ENCODE results near the gene RHEB. TPM values are rescaled to one million over a fixed set of nuclear protein-coding genes. Genes with fewer than 3 reads are reported as not detected.

Gene RHEB
- total RNA-seq, 2 donors from 2014 or later, result 44.9 to 91.0 TPM

DNA sequence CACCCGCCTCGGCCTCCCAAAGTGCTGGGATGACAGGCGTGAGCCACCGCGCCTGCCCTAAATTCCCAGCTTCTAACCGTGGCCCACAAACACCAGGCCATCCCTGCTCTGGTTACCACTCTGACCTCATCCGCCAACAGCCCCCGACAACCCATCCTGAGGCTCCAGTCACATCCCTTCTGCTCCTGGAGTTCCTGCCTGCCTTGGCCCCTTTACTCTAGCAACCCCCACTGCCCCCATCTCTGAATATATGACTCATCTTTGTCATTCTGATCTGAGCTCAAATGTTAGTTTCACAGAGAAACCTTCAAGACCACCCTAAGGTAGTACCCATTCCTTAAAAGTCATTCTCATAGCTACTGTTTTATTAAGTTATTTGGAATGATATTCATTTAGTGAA lies 26.6 kb downstream of the RHEB start:
- Histone ChIP-seq H3K9me3 (no peaks in the 10 kb centered on the region), H3K36me3 (replicated peaks in 1 of 2; ENCODE audit: insufficient read depth in 1 of 2, low read depth in 2 of 2) (peaks cover 0 to 3% of the 10 kb centered on the region in 2 donors), H3K27me3 (no peaks in the 10 kb centered on the region), H3K4me3 (no peak overlapping the region), H3K4me1 (peaks cover 75% of the 10 kb centered on the region), H3K27ac (peak overlapping the region in 3 of 4 donors; percentile 11 to 87 (median 85))
- TF ChIP-seq, protein P1, sequence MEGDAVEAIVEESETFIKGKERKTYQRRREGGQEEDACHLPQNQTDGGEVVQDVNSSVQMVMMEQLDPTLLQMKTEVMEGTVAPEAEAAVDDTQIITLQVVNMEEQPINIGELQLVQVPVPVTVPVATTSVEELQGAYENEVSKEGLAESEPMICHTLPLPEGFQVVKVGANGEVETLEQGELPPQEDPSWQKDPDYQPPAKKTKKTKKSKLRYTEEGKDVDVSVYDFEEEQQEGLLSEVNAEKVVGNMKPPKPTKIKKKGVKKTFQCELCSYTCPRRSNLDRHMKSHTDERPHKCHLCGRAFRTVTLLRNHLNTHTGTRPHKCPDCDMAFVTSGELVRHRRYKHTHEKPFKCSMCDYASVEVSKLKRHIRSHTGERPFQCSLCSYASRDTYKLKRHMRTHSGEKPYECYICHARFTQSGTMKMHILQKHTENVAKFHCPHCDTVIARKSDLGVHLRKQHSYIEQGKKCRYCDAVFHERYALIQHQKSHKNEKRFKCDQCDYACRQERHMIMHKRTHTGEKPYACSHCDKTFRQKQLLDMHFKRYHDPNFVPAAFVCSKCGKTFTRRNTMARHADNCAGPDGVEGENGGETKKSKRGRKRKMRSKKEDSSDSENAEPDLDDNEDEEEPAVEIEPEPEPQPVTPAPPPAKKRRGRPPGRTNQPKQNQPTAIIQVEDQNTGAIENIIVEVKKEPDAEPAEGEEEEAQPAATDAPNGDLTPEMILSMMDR (IDR thresholded peaks at IDR 0.05), result no peak
- TF ChIP-seq POLR2A (IDR thresholded peaks at IDR 0.05), result no peak
- intact Hi-C loops (cut with DNase I), result no loop called here
- no peak for ATAC-seq
- no peak for DNase-seq
- WGBS, 2 donors, result 95 to 97% methylated on average over 8 of the region's 8 CpGs

DNA sequence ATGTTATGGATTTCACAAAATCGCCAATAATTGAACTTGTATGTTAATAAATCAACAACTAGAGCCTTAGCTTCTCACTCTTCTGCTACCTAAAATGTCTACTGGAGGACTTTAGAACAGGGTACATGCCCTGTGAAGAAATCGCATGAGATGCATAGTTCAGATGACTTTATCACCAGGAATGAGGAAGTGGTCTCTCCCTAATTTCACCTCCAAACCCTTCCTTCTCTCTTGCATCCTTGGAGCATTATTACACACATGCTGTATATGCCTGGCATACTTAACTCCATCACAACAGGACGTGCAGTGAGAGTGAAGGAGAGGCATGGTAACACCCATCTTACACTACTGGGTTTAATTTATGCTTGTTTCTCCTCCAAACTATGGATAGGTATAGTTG lies 27.8 kb downstream of the RHEB start:
- H3K4me1 ChIP-seq, result peaks cover 63% of the 10 kb centered on the region
- H3K36me3 ChIP-seq (replicated peaks in 1 of 2; ENCODE audit: insufficient read depth in 1 of 2, low read depth in 2 of 2), result peaks cover 0 to 3% of the 10 kb centered on the region in 2 donors
- ATAC-seq (peak; percentile 53), DNase-seq (no peak)
- WGBS, 2 donors, result 77 to 79% methylated on average over 3 of the region's 3 CpGs
- intact Hi-C loops (cut with DNase I), result no loop called here
- H3K27me3 ChIP-seq, result no peaks in the 10 kb centered on the region
- H3K27ac ChIP-seq, result peak overlapping the region in 2 of 4 donors; percentile 27 to 43
- TF ChIP-seq, protein P1 (IDR thresholded peaks at IDR 0.05), result no peak
- no peak for TF ChIP-seq POLR2A (IDR thresholded peaks at IDR 0.05)
- H3K9me3 ChIP-seq, result no peaks in the 10 kb centered on the region
- no peak overlapping the region for H3K4me3 ChIP-seq

- DNase-seq (no peak), ATAC-seq (no peak)
- intact Hi-C loops (cut with DNase I), result no loop called here
- H3K36me3 ChIP-seq (replicated peaks in 1 of 2; ENCODE audit: insufficient read depth in 1 of 2, low read depth in 2 of 2), result peaks cover 0 to 3% of the 10 kb centered on the region in 2 donors
- no peaks in the 10 kb centered on the region for H3K9me3 ChIP-seq
- no peaks in the 10 kb centered on the region for H3K27me3 ChIP-seq
- TF ChIP-seq, protein P1 (IDR thresholded peaks at IDR 0.05), result no peak
- no peak overlapping the region for H3K4me3 ChIP-seq
- WGBS, 2 donors, result 84 to 86% methylated on average over 4 of the region's 4 CpGs
- H3K4me1 ChIP-seq, result peaks cover 55% of the 10 kb centered on the region
- H3K27ac ChIP-seq, result peak overlapping the region in 1 of 4 donors; percentile 0
Observed at GRCh38 chr7:151490456-151491105, 29.1 kb downstream of the RHEB start.

GRCh38 chr7:151489498-151489897 lies 30.2 kb downstream of the RHEB start:
- intact Hi-C loops (cut with DNase I), result no loop called here
- H3K4me3 ChIP-seq, result no peak overlapping the region
- no peak for ATAC-seq
- H3K9me3 ChIP-seq, result no peaks in the 10 kb centered on the region
- H3K27me3 ChIP-seq, result no peaks in the 10 kb centered on the region
- DNase-seq, result no peak
- 90% methylated on average over 2 of the region's 2 CpGs for WGBS, 2 donors
- H3K4me1 ChIP-seq, result peaks cover 58% of the 10 kb centered on the region
- H3K27ac ChIP-seq, result no peak overlapping the region
- H3K36me3 ChIP-seq (replicated peaks in 1 of 2; ENCODE audit: insufficient read depth in 1 of 2, low read depth in 2 of 2), result peaks cover 0 to 3% of the 10 kb centered on the region in 2 donors
- TF ChIP-seq, protein P1 (IDR thresholded peaks at IDR 0.05), result no peak
- TF ChIP-seq POLR2A (IDR thresholded peaks at IDR 0.05), result no peak

DNA sequence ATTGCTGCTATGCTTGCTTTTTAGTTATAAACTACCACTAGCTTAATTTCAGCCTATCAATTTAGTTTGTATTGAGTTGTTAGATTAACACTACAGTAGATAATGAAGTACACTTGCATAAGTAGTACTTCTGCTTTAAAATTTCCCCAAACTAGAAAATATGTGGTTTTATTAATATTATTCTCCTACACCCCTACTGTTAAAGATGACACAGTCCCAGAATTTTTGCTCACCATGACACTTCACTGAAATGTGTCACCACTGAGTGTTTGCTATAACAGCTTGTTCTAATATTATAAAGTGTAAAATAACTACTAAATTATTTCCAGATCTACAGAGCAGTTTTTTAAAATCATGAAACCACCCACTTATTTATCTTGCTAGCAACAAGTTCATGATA lies 31.6 kb downstream of the RHEB start:
- no peak overlapping the region for H3K27ac ChIP-seq
- peaks cover 0 to 3% of the 10 kb centered on the region in 2 donors for H3K36me3 ChIP-seq (replicated peaks in 1 of 2; ENCODE audit: insufficient read depth in 1 of 2, low read depth in 2 of 2)
- ATAC-seq (no peak), DNase-seq (no peak)
- H3K9me3 ChIP-seq, result no peaks in the 10 kb centered on the region
- intact Hi-C loops (cut with DNase I), result no loop called here
- H3K27me3 ChIP-seq, result no peaks in the 10 kb centered on the region
- H3K4me3 ChIP-seq, result no peak overlapping the region
- TF ChIP-seq POLR2A (IDR thresholded peaks at IDR 0.05), result no peak
- TF ChIP-seq, protein P1 (IDR thresholded peaks at IDR 0.05), result no peak
- peaks cover 45% of the 10 kb centered on the region for H3K4me1 ChIP-seq

All from body of pancreas (tissue), 4 donors.